SU-DHL-6 (cell line): ENCODE measurements around the gene CSTB.

ENCODE experiments used
- CTCF ChIP-seq: fragments of 200-600 bp; sonication (generic); IDR thresholded peaks from one replicate; pipeline ENCODE4 v1.5.1; 2017; ENCODE audit warnings: antibody characterized with exemption, mild to moderate bottlenecking, low read length, moderate library complexity; ENCODE audit not compliant: insufficient read depth, poor library complexity, severe bottlenecking
- EZH2phosphoT487 ChIP-seq: fragments of 200-600 bp; sonication (generic), shearing (Covaris generic); conservative IDR thresholded peaks from 2 replicates; pipeline ENCODE4 v1.6.1; 2018; ENCODE audit warnings: mild to moderate bottlenecking, antibody characterized with exemption, low read length, moderate library complexity, mixed read lengths

- no peak for TF ChIP-seq CTCF
- no peak for TF ChIP-seq EZH2phosphoT487
These were observed 17.9 kb downstream of the CSTB start for GRCh38 chr21:43758111-43758641.
